ENCODE data around the gene COL16A1.

The COL16A1 gene

DNA sequence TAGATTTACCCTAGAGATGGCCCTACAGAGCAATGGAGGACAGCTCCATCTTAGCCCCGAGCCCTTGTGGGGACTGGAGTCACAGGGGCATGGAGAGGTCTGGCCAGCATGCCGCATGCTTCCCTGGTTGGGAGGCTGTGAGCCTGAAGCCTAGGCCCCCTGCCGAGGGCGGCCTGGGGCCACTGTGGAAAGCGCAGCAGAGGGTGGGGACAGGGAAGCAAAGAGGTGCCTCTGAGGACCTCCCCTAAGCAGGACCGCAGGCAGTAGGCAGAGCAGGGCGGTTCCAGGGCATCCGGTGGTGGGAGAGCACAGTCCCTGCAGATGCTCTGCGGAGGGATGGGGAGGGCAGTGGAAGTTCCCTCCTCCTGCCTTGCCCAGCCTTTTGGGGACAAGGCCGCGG is 32.7 kb downstream of the COL16A1 start:
- DNase-seq (ENCODE audit: low read depth, low spot score): no peak
- H3K4me3 ChIP-seq (ENCODE audit: low read length): no peak overlapping the region

GRCh38 chr1:31670593-31670964 is 33.2 kb downstream of the COL16A1 start:
- H3K4me3 ChIP-seq (ENCODE audit: low read length): peak overlapping the region; percentile 60
- DNase-seq (ENCODE audit: low read depth, low spot score): no peak

DNA sequence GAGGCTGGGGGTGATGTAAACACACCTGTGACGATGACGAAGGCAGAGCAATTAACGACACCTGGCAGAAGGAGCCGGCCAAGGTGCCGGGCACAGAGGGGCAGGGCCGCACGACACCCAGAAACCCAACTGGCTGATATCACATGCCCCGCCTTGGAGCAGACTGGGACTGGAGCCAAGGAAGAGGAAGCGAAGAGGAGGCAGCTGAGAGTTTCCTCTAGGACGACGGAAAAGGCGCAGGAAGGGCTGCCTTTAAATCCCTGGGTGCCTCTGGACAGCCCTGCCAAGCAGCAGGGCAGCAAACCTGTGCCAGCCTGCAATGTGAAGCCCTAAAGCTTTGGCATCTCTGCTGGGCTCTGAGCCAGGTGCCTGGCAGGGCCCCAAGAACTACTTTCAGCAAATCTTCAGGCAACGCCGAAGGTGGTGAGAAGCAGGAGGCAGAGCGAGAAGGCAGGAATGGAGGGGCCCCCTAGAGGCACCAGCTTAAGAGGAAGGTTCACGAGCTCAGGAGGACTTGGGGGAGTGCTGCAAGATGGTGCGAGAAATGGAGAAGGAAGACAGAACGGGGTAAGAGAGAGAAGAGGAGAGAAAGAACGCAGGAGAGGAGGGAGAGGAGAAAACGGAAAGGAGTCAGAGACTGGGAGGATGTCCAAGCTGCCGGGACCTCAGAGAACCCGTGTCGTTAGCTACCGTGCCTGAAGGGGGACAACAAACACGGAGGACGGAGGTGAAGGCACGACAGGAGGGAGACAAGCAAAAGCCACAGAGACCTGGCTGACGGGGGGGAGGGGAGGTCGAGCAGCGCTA is 33.8 kb downstream of the COL16A1 start:
- DNase-seq (ENCODE audit: low read depth, low spot score): peak; percentile 68
- peak overlapping the region; percentile 60 for H3K4me3 ChIP-seq (ENCODE audit: low read length)

GRCh38 chr1:31669433-31669785 is 34.4 kb downstream of the COL16A1 start:
- DNase-seq (ENCODE audit: low read depth, low spot score): no peak
- H3K4me3 ChIP-seq (ENCODE audit: low read length): no peak overlapping the region

GRCh38 chr1:31668303-31668883 is 35.4 kb downstream of the COL16A1 start:
- no peak for DNase-seq (ENCODE audit: low read depth, low spot score)
- no peak overlapping the region for H3K4me3 ChIP-seq (ENCODE audit: low read length)

DNA sequence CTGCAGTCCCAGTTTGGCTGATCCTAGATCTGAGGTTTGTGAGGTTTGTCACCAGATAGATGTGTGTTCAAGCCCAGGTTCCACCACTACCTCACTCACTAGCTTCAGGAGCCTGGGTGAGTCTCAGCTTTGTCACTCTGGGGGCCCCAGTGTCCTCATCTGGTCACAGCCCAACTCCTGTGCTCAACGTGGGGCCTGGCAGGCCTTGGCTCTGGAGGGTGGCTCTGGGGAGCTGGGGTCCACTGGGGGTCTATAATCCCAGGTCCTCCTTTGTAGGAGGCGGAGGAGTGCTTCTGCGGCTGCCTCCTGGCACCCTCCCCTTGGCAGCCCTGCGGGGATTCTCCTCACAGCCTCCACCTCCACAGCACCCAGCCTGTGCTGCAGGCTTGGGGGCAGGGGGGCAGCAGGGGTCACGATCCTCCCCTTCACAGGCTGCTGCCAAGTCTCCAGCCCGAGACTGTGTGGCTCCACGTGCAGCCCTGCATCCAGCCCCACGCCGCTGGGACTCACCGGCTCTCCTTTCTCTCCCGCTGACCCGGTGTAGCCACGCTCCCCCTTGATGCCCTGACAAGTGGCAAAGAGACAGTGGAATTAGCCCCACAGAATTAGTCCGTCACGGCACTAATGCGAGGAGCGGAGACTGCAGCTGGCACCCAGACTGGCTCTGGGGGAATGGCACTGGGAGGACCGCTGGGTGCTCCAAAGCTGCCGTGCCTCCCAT is 36.6 kb downstream of the COL16A1 start:
- no peak overlapping the region for H3K4me3 ChIP-seq (ENCODE audit: low read length)
- DNase-seq (ENCODE audit: low read depth, low spot score): no peak

GRCh38 chr1:31666263-31666963 is 37.4 kb downstream of the COL16A1 start:
- no peak for DNase-seq (ENCODE audit: low read depth, low spot score)
- no peak overlapping the region for H3K4me3 ChIP-seq (ENCODE audit: low read length)

DNA sequence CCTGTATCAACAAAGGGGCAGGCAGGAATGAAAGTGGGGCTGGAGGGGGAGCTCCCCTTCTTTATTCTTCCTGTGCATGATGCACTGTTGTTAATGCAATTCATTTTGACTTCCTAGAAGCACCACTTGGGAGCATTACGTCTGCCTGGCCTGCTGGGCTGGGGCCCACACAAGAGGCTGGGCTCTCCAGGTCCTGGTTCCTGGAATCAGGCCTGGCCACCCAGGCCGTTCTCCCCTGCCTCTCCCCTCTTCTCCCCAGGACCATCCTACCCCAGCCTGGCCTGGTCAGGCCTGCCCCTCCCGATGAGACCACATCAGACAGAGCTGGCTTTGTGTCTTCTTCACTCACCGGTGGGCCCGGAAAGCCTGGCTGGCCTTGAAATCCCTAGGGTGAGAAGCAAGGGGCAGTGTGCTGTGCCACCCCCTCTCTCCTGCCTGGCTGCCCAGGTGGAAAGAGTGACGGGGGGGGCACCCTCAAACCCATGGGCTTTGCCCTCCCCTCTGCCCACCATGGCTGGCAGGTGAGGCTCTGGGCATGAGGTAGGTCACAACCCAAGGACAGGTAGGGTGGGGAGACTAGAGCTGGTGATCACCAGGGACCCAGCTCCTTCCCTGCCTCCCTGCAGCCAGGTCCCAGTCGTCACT is 38.5 kb downstream of the COL16A1 start:
- no peak overlapping the region for H3K4me3 ChIP-seq (ENCODE audit: low read length)
- no peak for DNase-seq (ENCODE audit: low read depth, low spot score)

- no peak for DNase-seq (ENCODE audit: low read depth, low spot score)
- no peak overlapping the region for H3K4me3 ChIP-seq (ENCODE audit: low read length)
These were observed 39.3 kb downstream of the COL16A1 start for GRCh38 chr1:31664528-31664927.

- H3K4me3 ChIP-seq (ENCODE audit: low read length): no peak overlapping the region
- DNase-seq (ENCODE audit: low read depth, low spot score): no peak
These were observed 40.0 kb downstream of the COL16A1 start for GRCh38 chr1:31663622-31664452.

DNA sequence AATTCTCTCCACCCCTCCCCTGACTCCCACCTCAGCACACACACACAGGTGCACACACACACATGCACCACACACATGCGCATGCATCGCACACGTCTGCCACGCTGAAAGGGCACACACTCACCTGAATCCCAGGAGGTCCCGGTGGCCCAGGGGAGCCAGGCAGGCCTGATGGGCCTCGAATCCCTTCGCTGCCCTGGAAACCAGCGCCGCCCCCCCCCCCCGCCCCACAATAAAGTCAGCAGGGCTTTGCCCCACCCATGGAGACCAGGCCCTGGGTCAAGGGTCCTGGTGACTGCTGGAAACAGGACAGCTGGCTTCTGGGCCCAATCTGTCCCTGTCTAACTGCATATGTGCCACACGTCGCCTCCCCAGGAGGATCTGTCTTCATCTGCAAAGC is 41.4 kb downstream of the COL16A1 start:
- H3K4me3 ChIP-seq (ENCODE audit: low read length): no peak overlapping the region
- no peak for DNase-seq (ENCODE audit: low read depth, low spot score)

- no peak overlapping the region for H3K4me3 ChIP-seq (ENCODE audit: low read length)
- no peak for DNase-seq (ENCODE audit: low read depth, low spot score)
These were observed 42.0 kb downstream of the COL16A1 start for GRCh38 chr1:31661856-31662255.

DNA sequence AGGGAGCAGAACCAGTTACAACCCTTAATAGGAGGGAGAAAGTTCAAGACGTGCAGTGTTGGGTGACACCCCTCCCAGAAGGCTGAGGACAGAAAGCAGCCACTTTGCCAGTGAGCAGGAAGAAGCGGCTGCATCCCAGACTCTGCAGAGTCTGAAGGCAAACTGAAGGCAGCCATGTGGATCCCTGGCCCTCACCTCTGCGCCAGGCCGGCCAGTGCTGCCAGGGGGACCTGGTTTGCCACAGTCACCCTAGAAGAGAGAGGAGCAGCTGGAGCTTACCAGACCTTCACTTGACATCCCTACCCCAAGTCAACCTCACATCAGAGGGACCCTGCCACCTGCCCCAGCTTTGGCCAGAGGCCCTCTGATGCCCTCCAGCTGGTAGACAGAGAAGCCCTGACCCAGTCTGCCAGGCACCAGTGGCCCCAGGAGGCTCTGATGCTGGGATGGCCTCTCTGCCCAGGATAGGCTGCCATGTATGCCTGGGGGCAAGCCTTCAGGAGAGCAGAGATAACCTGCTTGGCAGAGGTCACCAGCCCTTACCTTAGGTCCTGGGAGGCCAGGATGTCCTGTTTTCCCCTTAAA is 42.9 kb downstream of the COL16A1 start:
- no peak for DNase-seq (ENCODE audit: low read depth, low spot score)
- no peak overlapping the region for H3K4me3 ChIP-seq (ENCODE audit: low read length)

DNA sequence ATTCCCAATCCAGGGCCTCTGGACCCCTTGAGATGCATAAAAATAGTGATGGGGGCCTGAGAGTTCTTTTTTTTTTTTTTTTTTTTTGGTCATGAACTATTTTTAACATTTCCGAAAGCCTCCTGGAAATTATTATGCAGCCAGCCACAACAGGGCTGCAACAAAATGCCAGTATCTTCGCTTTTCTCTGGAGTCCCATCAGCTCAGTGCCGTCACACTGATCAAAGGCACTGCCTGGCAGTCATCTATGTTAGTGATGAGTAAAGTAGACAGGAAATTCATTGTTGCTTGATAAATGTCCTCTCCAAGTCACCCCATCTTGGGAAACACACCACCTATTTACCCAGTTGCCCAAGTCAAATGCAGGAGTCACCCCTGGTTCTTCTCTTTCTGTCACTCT is 43.9 kb downstream of the COL16A1 start:
- no peak for DNase-seq (ENCODE audit: low read depth, low spot score)
- H3K4me3 ChIP-seq (ENCODE audit: low read length): no peak overlapping the region

DNA sequence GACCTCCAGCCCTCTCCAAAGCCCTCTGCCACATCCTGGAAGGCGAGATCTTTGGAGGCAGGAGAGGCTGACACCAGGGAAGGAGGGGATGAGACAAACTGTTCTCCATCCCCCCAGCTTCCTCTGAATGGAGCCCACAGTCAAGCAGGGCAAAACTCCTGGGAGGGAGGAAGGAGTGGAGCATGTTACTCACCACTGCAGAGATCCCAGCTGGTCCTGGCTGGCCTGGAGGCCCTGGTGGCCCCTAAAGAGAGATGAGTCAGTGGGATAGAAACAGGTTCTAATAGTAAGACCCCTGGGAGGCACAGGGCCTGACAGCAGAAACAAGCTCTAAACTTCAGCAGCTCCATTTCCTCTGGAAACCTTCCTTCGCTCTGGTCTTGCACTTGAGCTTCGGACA is 45.1 kb downstream of the COL16A1 start:
- H3K4me3 ChIP-seq (ENCODE audit: low read length): no peak overlapping the region
- DNase-seq (ENCODE audit: low read depth, low spot score): no peak

DNA sequence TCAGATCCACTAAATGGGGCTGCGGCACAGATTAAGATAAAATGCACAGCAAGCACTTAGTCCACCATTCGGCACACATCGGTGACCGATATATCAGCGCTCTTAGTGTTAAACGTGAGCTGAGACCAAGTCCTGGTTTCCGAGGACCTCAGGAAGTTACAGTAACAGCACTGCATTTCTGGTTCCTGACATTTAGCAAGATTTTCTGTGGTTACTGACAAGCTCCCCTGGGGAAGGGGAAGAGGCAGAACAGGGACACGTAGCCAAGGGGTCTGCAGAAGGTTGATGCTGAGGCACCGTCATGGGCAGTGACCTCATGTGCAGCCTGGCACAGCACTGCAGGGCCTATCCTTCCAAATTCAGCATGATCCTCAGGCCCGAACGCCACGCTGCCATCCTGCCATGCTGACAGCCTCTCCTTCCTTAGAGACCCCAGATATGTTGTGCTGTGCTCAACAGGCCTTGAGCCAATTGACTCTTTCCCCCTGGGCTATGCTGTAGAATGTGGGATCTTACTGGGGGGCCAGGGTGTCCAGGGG is 45.8 kb downstream of the COL16A1 start:
- no peak for DNase-seq (ENCODE audit: low read depth, low spot score)
- no peak overlapping the region for H3K4me3 ChIP-seq (ENCODE audit: low read length)

- DNase-seq (ENCODE audit: low read depth, low spot score): no peak
- H3K4me3 ChIP-seq (ENCODE audit: low read length): no peak overlapping the region
These were observed 46.6 kb downstream of the COL16A1 start for GRCh38 chr1:31657020-31657804.
